Measurements from ENCODE around the gene RNU6-9.

Gene RNU6-9

DNA sequence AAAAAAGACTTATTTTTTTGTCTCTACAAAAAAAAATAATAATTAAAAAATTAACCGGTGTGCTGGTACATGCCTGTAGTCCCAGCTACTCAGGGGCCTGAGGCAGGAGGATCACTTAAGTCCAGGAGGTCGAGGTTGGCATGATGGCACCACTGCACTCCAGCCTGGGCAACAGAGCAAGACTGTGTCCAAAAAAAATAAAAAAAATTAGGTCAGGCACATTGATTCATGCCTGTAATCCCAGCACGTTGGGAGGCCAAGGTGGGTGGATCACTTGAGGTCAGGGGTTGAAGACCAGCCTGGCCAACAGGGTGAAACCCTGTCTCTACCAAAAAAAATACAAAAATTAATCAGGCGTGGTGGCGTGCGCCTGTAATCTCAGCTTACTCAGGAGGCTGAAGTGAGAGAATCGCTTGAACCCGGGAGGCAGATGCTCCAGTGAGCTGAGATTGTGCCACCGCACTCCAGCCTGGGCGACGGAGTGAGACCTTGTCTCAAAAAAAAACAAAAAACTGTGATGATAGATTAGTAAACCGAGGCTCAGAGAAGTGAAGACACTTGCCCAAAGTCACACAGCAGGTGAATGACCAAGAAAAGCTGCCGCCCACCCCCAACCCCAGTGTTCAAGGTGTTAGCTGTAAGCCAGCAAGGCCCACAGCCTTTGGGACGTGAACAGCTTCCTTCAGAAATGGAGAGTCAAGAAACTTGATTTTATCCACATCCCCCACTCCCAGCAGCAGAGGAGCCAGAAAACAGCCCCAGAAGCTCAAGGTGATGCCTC, 9.4 kb downstream of the RNU6-9 start:
- H3K27ac ChIP-seq (ENCODE audit: low read depth, low read length) = no peak overlapping the region
- H3K4me1 ChIP-seq (ENCODE audit: insufficient read depth, low read length) = no peaks in the 10 kb centered on the region
- H3K9ac ChIP-seq (ENCODE audit: low read depth, low read length) = no peak overlapping the region
- whole genome bisulfite sequencing = 94% methylated on average over 14 of the region's 14 CpGs
- no peaks in the 10 kb centered on the region for H3K27me3 ChIP-seq (ENCODE audit: insufficient read depth, low read length)
- H3K36me3 ChIP-seq (ENCODE audit: insufficient read depth, low read length) = peaks cover 18% of the 10 kb centered on the region
- H3K4me3 ChIP-seq (ENCODE audit: low read length) = no peak overlapping the region
- no peaks in the 10 kb centered on the region for H3K9me3 ChIP-seq (ENCODE audit: insufficient read depth, low read depth, low read length)

DNA sequence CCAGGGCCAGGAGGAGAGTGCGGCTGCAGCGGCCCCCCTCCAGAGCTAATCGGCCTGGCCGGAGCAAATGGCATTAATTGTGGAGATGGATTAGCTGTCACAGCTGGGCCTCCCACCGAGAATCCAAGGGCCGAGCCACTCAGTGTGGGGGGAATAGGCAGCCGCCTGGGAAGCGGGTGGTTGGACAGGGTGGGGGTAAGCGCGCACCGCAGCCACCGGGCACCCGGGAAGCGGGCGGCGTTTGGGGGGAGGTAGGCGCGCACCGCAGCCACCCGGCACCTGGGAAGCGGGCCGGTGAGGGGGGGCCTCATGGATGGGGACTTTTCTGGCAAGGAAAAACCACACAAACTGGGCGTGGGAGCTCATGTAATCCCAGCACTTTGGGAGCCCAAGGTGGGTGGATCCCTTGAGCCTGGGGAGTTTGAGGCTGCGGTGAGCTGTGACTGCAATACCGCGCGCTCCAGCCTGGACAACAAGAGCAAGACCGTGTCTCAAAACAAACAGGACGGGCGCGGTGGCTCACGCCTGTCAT, 10.0 kb downstream of the RNU6-9 start:
- Histone ChIP-seq H3K9ac (ENCODE audit: low read depth, low read length) (no peak overlapping the region), H3K27ac (ENCODE audit: low read depth, low read length) (no peak overlapping the region), H3K4me1 (ENCODE audit: insufficient read depth, low read length) (no peaks in the 10 kb centered on the region), H3K4me3 (ENCODE audit: low read length) (no peak overlapping the region), H3K36me3 (ENCODE audit: insufficient read depth, low read length) (peaks cover 18% of the 10 kb centered on the region), H3K27me3 (ENCODE audit: insufficient read depth, low read length) (no peaks in the 10 kb centered on the region), H3K9me3 (ENCODE audit: insufficient read depth, low read depth, low read length) (no peaks in the 10 kb centered on the region)
- WGBS = 77% methylated on average over 32 of the region's 32 CpGs

DNA sequence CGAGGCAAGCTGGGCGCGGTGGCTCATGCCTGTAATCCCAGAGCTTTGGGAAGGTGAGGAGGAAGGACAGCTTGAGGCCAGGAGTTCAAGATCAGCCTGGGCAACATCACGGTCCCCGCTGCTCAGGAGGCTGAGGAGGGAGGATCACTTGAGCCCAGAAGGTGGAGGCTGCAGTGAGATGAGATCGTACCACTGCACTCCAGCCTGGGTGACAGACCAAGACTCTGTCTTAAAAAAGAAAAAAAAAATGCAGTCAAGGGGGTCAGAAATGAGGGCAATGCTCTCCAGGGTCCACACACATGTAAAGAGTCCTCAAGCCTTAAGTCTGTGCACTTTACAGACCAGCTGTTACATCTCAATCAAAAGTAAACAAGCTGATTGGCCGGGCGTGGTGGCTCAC, 11.3 kb downstream of the RNU6-9 start:
- Histone ChIP-seq H3K27ac (ENCODE audit: low read depth, low read length) (no peak overlapping the region), H3K36me3 (ENCODE audit: insufficient read depth, low read length) (peaks cover 8% of the 10 kb centered on the region), H3K4me1 (ENCODE audit: insufficient read depth, low read length) (0 out of 2 replicates have a peak, but pooled peaks cover 4% of the 10 kb centered on the region), H3K9ac (ENCODE audit: low read depth, low read length) (no peak overlapping the region), H3K4me3 (ENCODE audit: low read length) (no peak overlapping the region), H3K27me3 (ENCODE audit: insufficient read depth, low read length) (no peaks in the 10 kb centered on the region), H3K9me3 (ENCODE audit: insufficient read depth, low read depth, low read length) (no peaks in the 10 kb centered on the region)
- 94% methylated on average over 8 of the region's 8 CpGs for WGBS

DNA sequence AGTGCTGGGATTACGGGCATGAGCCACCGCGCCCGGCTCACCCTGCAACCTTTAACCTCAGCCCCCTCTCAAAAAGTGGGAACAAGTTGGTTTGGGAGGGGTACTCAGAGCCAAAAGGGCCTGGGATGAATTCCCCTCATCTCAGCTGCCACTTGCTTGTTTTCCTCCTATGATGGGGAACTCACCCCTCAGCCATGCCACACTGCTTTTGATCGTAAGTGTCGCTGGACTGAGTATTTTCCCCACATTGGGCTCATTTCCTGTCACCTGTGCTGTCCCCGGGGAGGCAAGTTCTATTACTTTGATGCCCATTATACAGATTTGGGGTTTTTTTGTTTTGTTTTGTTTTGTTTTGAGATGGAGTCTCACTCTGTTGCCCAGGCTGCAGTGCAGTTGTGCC, 13.2 kb downstream of the RNU6-9 start:
- 0 out of 2 replicates have a peak, but pooled peaks cover 4% of the 10 kb centered on the region for H3K4me1 ChIP-seq (ENCODE audit: insufficient read depth, low read length)
- no peaks in the 10 kb centered on the region for H3K27me3 ChIP-seq (ENCODE audit: insufficient read depth, low read length)
- no peak overlapping the region for H3K9ac ChIP-seq (ENCODE audit: low read depth, low read length)
- no peak overlapping the region for H3K27ac ChIP-seq (ENCODE audit: low read depth, low read length)
- H3K4me3 ChIP-seq (ENCODE audit: low read length) = no peak overlapping the region
- WGBS = 96% methylated on average over 7 of the region's 7 CpGs
- H3K36me3 ChIP-seq (ENCODE audit: insufficient read depth, low read length) = no peaks in the 10 kb centered on the region; the same call in 1 of the 2 replicates
- H3K9me3 ChIP-seq (ENCODE audit: insufficient read depth, low read depth, low read length) = no peaks in the 10 kb centered on the region

DNA sequence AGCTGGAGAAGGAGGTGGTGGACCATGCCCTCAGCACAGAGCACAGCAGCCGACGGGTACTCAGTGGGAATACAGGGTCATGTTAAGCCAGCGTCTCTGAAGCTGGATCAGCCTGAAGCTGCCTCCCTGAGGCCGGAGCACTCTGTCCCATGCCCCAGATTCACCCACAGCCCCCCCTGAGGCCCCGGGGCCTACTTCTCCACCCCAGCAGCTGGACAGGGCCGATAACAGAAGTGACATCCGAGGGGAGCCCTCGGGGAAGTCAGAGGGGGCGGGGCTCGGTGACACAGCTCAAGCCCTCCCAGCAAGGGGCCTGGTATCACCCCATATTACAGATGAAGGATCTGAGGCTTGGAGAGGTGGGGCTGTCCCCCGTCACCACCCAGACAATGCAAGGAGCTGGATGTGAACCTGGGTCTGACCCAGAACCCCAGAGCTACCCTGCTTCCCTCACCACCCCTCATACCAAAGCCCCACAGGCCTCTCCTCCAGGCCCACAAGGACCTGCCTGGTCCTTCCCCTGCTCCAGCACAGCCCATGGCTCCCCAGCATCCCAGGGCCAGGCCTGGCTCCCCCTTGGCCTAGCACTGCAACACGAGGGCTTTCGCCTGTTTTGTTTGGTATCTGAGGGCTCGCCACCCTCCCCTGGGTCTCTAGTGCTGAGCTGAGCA, 14.0 kb downstream of the RNU6-9 start:
- no peaks in the 10 kb centered on the region for H3K36me3 ChIP-seq (ENCODE audit: insufficient read depth, low read length)
- H3K27me3 ChIP-seq (ENCODE audit: insufficient read depth, low read length) = no peaks in the 10 kb centered on the region
- no peaks in the 10 kb centered on the region for H3K9me3 ChIP-seq (ENCODE audit: insufficient read depth, low read depth, low read length)
- no peak overlapping the region for H3K4me3 ChIP-seq (ENCODE audit: low read length)
- 0 out of 2 replicates have a peak, but pooled peaks cover 4% of the 10 kb centered on the region for H3K4me1 ChIP-seq (ENCODE audit: insufficient read depth, low read length)
- no peak overlapping the region for H3K27ac ChIP-seq (ENCODE audit: low read depth, low read length)
- WGBS = 88% methylated on average over 14 of the region's 14 CpGs
- no peak overlapping the region for H3K9ac ChIP-seq (ENCODE audit: low read depth, low read length)

DNA sequence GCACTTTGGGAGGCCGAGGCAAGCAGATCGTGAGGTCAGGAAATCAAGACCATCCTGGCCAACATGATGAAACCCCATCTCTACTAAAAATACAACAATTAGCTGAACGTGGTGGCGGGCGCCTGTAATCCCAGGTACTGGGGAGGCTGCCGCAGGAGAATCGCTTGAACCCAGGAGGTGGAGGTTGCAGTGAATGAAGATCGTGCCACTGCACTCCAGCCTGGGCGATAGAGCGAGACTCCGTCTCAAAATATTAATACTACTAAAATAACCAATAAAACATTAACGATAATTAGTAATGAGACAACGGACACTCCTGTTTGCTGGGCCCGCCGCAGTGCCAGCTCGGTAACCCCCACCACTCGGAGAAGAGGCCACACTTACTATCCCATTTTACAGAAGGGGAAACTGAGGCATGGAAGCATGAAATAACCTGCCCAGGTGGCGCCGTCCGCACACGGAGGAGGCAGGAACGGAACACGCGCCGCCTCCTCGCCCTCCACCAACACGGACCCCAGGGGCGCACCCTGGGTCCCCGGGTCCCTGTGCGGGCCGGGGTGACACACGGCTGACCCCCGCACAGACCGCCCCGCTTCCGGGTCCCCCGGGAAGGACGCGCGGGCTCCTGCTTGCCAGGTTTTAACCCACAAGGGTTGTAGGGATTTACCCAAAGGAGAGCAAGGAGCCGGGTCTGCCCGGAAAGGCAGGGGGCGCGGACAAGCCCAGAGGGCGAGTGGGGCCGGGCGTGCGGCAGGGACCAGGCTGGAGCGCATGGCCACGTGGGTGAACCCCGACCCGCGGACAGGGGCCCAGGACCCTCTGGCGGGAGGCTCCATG, 18.1 kb downstream of the RNU6-9 start:
- H3K9ac ChIP-seq (ENCODE audit: low read depth, low read length) = no peak overlapping the region
- H3K4me1 ChIP-seq (ENCODE audit: insufficient read depth, low read length) = 0 out of 2 replicates have a peak, but pooled peaks cover 4% of the 10 kb centered on the region
- peak overlapping the region; percentile 30 for H3K4me3 ChIP-seq (ENCODE audit: low read length)
- WGBS = 92% methylated on average over 53 of the region's 54 CpGs
- H3K9me3 ChIP-seq (ENCODE audit: insufficient read depth, low read depth, low read length) = no peaks in the 10 kb centered on the region
- no peaks in the 10 kb centered on the region for H3K27me3 ChIP-seq (ENCODE audit: insufficient read depth, low read length)
- H3K27ac ChIP-seq (ENCODE audit: low read depth, low read length) = no peak overlapping the region
- no peaks in the 10 kb centered on the region for H3K36me3 ChIP-seq (ENCODE audit: insufficient read depth, low read length)

DNA sequence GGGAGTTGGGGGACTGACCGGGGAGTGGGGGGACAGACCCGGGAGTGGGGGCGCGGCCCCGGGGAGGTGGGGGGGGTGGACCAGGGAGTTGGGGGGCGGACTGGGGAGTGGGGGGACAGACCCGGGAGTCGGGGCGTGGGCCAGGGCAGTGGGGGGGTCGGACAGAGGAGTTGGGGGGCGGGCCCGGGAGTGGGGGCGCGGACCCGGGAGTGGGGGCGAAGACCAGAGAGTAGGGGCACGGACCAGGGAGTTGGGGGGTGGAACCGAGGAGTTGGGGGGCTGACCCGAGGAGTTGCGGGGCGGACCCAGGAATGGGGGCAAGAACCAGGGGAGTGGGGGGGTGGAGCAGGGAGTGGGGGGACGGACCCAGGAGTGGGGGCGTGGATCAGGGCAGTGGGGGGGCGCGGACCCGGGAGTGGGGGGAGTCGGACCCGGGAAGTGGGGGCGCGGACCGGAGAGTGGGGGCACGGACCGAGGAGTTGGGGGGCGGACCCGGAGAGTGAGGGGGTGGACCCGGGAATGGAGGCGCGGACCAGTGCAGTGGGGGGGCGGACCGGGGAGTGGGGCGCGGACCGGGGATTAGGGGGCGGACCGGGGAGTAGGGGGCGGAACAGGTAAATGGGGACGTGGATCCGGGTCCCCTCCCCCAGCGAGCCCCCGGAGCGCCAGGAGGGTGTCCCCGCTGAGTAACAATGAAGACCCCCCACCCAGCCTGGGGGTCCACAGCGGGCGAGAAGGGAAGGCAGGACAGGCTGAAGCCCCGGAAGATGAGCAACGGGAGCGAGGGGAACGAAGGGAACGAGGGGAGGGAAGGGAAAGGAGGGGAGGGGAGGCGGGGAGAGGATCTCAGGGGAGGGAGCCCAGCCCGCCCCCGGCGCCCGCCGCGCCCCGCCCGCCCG, 19.1 kb downstream of the RNU6-9 start:
- Histone ChIP-seq H3K36me3 (ENCODE audit: insufficient read depth, low read length) (no peaks in the 10 kb centered on the region), H3K9me3 (ENCODE audit: insufficient read depth, low read depth, low read length) (no peaks in the 10 kb centered on the region), H3K4me3 (ENCODE audit: low read length) (peak overlapping the region; percentile 79), H3K4me1 (ENCODE audit: insufficient read depth, low read length) (0 out of 2 replicates have a peak, but pooled peaks cover 4% of the 10 kb centered on the region), H3K27me3 (ENCODE audit: insufficient read depth, low read length) (peaks cover 10% of the 10 kb centered on the region), H3K27ac (ENCODE audit: low read depth, low read length) (peak overlapping the region; percentile 41; the same call in 1 of the 2 replicates), H3K9ac (ENCODE audit: low read depth, low read length) (0 out of 2 replicates have a peak overlapping the region, but pooled peaks have one; percentile 47)
- 14% methylated on average over 49 of the region's 69 CpGs for WGBS

DNA sequence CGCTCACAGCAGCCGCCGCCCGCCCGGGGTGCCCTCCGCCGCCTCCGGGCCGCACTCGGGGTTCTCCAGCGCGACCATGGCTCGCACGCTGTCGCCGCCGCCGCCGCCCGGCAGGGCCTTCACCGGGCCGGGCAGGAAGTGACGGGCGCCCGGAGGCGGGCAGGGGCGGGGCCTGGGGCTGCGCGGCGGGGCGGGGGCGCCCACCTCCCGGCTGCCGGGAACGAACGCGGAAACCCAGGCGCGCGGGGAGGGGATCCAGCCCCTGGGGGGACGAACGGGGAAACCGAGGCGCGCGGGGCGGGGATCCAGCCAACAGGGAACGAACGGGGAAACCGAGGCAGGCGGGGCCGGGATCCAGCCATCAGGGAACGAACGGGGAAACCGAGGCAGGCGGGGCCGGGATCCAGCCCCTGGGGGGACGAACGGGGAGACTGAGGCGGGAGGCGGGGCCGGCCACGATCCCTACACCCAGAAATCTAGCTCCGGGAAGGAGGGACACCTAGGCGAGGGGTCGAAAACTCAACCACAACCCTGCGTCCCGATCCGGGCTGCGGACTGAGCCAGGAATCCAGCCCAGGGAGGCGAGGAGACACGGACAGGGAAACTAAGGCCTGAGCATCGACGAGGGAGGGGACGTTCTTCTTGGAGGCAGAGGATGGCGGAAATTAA, 19.9 kb downstream of the RNU6-9 start, which contains the start of gene R3HDM4:
Gene R3HDM4, minus strand, starts transcription at position 140 of the 669 bp plus-strand sequence. Its CDS starts 62 bp downstream, at position 78.
- Histone ChIP-seq H3K4me3 (ENCODE audit: low read length) (peak within 1 kb of the TSS; percentile 79), H3K4me1 (ENCODE audit: insufficient read depth, low read length) (0 out of 2 replicates have a peak, but pooled peaks cover 4% of the 10 kb centered on the region), H3K36me3 (ENCODE audit: insufficient read depth, low read length) (no peaks in the 10 kb centered on the region), H3K9me3 (ENCODE audit: insufficient read depth, low read depth, low read length) (no peaks in the 10 kb centered on the region), H3K9ac (ENCODE audit: low read depth, low read length) (peak within 1 kb of the TSS; percentile 47; the same call in 1 of the 2 replicates), H3K27me3 (ENCODE audit: insufficient read depth, low read length) (peaks cover 18% of the 10 kb centered on the region), H3K27ac (ENCODE audit: low read depth, low read length) (peak within 1 kb of the TSS; percentile 41; the same call in 1 of the 2 replicates)
- 2% methylated on average over 76 of the region's 76 CpGs for WGBS

DNA sequence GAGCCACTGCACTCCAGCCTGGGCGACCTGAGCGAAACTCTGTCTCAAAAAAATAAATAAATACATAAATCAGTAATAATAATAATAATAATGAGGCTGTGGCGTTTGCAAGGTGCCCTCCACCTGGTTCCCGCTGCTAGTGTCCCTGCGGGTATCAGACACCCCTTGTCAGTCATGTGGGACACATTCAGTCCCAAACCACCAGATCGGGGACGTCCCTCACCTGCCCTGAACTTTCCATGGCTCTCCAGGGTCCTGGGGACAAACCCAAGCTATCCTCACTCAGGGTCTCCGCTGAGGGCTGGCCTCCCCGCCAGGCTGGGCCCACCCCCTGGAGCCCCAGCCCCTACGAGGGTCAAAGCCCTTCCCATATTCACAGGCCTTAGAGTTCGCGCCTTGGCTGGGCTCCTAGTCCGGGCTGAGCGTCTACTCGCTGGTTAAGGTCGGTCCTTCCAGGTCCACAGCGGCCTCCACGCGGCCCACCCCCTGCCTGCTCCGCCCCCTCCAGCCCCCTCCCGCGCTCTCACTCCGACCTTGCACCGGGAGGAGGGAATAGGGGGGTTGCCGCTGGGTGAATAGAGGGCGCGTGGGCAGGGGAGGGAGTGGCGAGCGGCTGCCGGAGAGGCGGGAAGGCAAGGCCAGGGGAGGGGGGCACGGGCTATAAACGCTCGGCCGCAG, 23.5 kb downstream of the RNU6-9 start:
- peaks cover 2% of the 10 kb centered on the region; the same call in 1 of the 2 replicates for H3K4me1 ChIP-seq (ENCODE audit: insufficient read depth, low read length)
- 5% methylated on average over 32 of the region's 35 CpGs for WGBS
- H3K9ac ChIP-seq (ENCODE audit: low read depth, low read length) = peak overlapping the region; percentile 38; the same call in 1 of the 2 replicates
- H3K27me3 ChIP-seq (ENCODE audit: insufficient read depth, low read length) = peaks cover 50% of the 10 kb centered on the region
- no peaks in the 10 kb centered on the region for H3K36me3 ChIP-seq (ENCODE audit: insufficient read depth, low read length)
- peak overlapping the region; percentile 67 for H3K4me3 ChIP-seq (ENCODE audit: low read length)
- H3K9me3 ChIP-seq (ENCODE audit: insufficient read depth, low read depth, low read length) = no peaks in the 10 kb centered on the region
- H3K27ac ChIP-seq (ENCODE audit: low read depth, low read length) = no peak overlapping the region

Measured in HUES64 (cell line).